ENCODE data around the gene LPXN.

The LPXN gene

GRCh38 chr11:58575377-58576020 is at the start of gene LPXN:
LPXN (minus strand) TSS chr11:58575856; CDS start chr11:58575772, 84 bp downstream.
- Histone ChIP-seq H3K9me3 (ENCODE audit: control insufficient read depth in 2 of 2, low read length in 2 of 2) (no peaks in the 10 kb centered on the region), H3K27ac (ENCODE audit: low read depth in 2 of 2, low read length in 2 of 2) (peak within 1 kb of the TSS; percentile 96 to 100), H3K4me3 (ENCODE audit: low read length in 2 of 2) (peak within 1 kb of the TSS; percentile 97 to 98), H3K36me3 (ENCODE audit: control insufficient read depth in 2 of 2, insufficient read depth in 2 of 2, low read length in 2 of 2) (no peaks in the 10 kb centered on the region), H3K27me3 (ENCODE audit: control insufficient read depth in 2 of 2, insufficient read depth in 2 of 2, low read length in 2 of 2) (no peaks in the 10 kb centered on the region), H3K9ac (ENCODE audit: low read depth in 1 of 2, low read length in 2 of 2) (peak within 1 kb of the TSS; percentile 99), H3K4me1 (ENCODE audit: control insufficient read depth in 2 of 2, insufficient read depth in 2 of 2, low read length in 2 of 2) (peaks cover 22 to 33% of the 10 kb centered on the region in 2 donors)

GRCh38 chr11:58625086-58625485 is 49.4 kb upstream of the LPXN start:
- Histone ChIP-seq H3K9ac (ENCODE audit: low read depth in 1 of 2, low read length in 2 of 2) (no peak overlapping the region), H3K9me3 (ENCODE audit: control insufficient read depth in 2 of 2, low read length in 2 of 2) (no peaks in the 10 kb centered on the region), H3K27ac (ENCODE audit: low read depth in 2 of 2, low read length in 2 of 2) (no peak overlapping the region), H3K27me3 (ENCODE audit: control insufficient read depth in 2 of 2, insufficient read depth in 2 of 2, low read length in 2 of 2) (no peaks in the 10 kb centered on the region), H3K4me3 (ENCODE audit: low read length in 2 of 2) (no peak overlapping the region), H3K4me1 (ENCODE audit: control insufficient read depth in 2 of 2, insufficient read depth in 2 of 2, low read length in 2 of 2) (no peaks in the 10 kb centered on the region), H3K36me3 (ENCODE audit: control insufficient read depth in 2 of 2, insufficient read depth in 2 of 2, low read length in 2 of 2) (peaks cover 31 to 39% of the 10 kb centered on the region in 2 donors)

- Histone ChIP-seq H3K4me1 (ENCODE audit: control insufficient read depth in 2 of 2, insufficient read depth in 2 of 2, low read length in 2 of 2) (no peaks in the 10 kb centered on the region), H3K9me3 (ENCODE audit: control insufficient read depth in 2 of 2, low read length in 2 of 2) (no peaks in the 10 kb centered on the region), H3K4me3 (ENCODE audit: low read length in 2 of 2) (no peak within 1 kb of the TSS), H3K27ac (ENCODE audit: low read depth in 2 of 2, low read length in 2 of 2) (no peak within 1 kb of the TSS), H3K36me3 (ENCODE audit: control insufficient read depth in 2 of 2, insufficient read depth in 2 of 2, low read length in 2 of 2) (peaks cover 48 to 63% of the 10 kb centered on the region in 2 donors), H3K27me3 (ENCODE audit: control insufficient read depth in 2 of 2, insufficient read depth in 2 of 2, low read length in 2 of 2) (no peaks in the 10 kb centered on the region), H3K9ac (ENCODE audit: low read depth in 1 of 2, low read length in 2 of 2) (no peak within 1 kb of the TSS)
These were observed 46.7 kb upstream of the LPXN start, which contains the start of gene CNTF for GRCh38 chr11:58622344-58622743. CNTF (plus strand) TSS chr11:58622665; CDS start chr11:58622753, 88 bp downstream.

- Histone ChIP-seq H3K36me3 (ENCODE audit: control insufficient read depth in 2 of 2, insufficient read depth in 2 of 2, low read length in 2 of 2) (peaks cover 54 to 68% of the 10 kb centered on the region in 2 donors), H3K9me3 (ENCODE audit: control insufficient read depth in 2 of 2, low read length in 2 of 2) (no peaks in the 10 kb centered on the region), H3K9ac (ENCODE audit: low read depth in 1 of 2, low read length in 2 of 2) (no peak overlapping the region), H3K27me3 (ENCODE audit: control insufficient read depth in 2 of 2, insufficient read depth in 2 of 2, low read length in 2 of 2) (no peaks in the 10 kb centered on the region), H3K27ac (ENCODE audit: low read depth in 2 of 2, low read length in 2 of 2) (no peak overlapping the region), H3K4me3 (ENCODE audit: low read length in 2 of 2) (no peak overlapping the region), H3K4me1 (ENCODE audit: control insufficient read depth in 2 of 2, insufficient read depth in 2 of 2, low read length in 2 of 2) (no peaks in the 10 kb centered on the region)
These were observed 46.1 kb upstream of the LPXN start for GRCh38 chr11:58621586-58622262.

GRCh38 chr11:58617976-58618557 is 42.4 kb upstream of the LPXN start:
- Histone ChIP-seq H3K4me1 (ENCODE audit: control insufficient read depth in 2 of 2, insufficient read depth in 2 of 2, low read length in 2 of 2) (no peaks in the 10 kb centered on the region), H3K27me3 (ENCODE audit: control insufficient read depth in 2 of 2, insufficient read depth in 2 of 2, low read length in 2 of 2) (no peaks in the 10 kb centered on the region), H3K4me3 (ENCODE audit: low read length in 2 of 2) (no peak overlapping the region), H3K9ac (ENCODE audit: low read depth in 1 of 2, low read length in 2 of 2) (no peak overlapping the region), H3K27ac (ENCODE audit: low read depth in 2 of 2, low read length in 2 of 2) (no peak overlapping the region), H3K36me3 (ENCODE audit: control insufficient read depth in 2 of 2, insufficient read depth in 2 of 2, low read length in 2 of 2) (peaks cover 68 to 81% of the 10 kb centered on the region in 2 donors), H3K9me3 (ENCODE audit: control insufficient read depth in 2 of 2, low read length in 2 of 2) (no peaks in the 10 kb centered on the region)

GRCh38 chr11:58616594-58616993 is 40.9 kb upstream of the LPXN start:
- Histone ChIP-seq H3K9ac (ENCODE audit: low read depth in 1 of 2, low read length in 2 of 2) (no peak overlapping the region), H3K4me3 (ENCODE audit: low read length in 2 of 2) (no peak overlapping the region), H3K4me1 (ENCODE audit: control insufficient read depth in 2 of 2, insufficient read depth in 2 of 2, low read length in 2 of 2) (no peaks in the 10 kb centered on the region), H3K36me3 (ENCODE audit: control insufficient read depth in 2 of 2, insufficient read depth in 2 of 2, low read length in 2 of 2) (peaks cover 72 to 85% of the 10 kb centered on the region in 2 donors), H3K27me3 (ENCODE audit: control insufficient read depth in 2 of 2, insufficient read depth in 2 of 2, low read length in 2 of 2) (no peaks in the 10 kb centered on the region), H3K9me3 (ENCODE audit: control insufficient read depth in 2 of 2, low read length in 2 of 2) (no peaks in the 10 kb centered on the region), H3K27ac (ENCODE audit: low read depth in 2 of 2, low read length in 2 of 2) (no peak overlapping the region)

GRCh38 chr11:58615559-58615958 is 39.9 kb upstream of the LPXN start:
- Histone ChIP-seq H3K9ac (ENCODE audit: low read depth in 1 of 2, low read length in 2 of 2) (no peak overlapping the region), H3K36me3 (ENCODE audit: control insufficient read depth in 2 of 2, insufficient read depth in 2 of 2, low read length in 2 of 2) (peaks cover 76 to 83% of the 10 kb centered on the region in 2 donors), H3K27me3 (ENCODE audit: control insufficient read depth in 2 of 2, insufficient read depth in 2 of 2, low read length in 2 of 2) (no peaks in the 10 kb centered on the region), H3K4me3 (ENCODE audit: low read length in 2 of 2) (no peak overlapping the region), H3K9me3 (ENCODE audit: control insufficient read depth in 2 of 2, low read length in 2 of 2) (no peaks in the 10 kb centered on the region), H3K4me1 (ENCODE audit: control insufficient read depth in 2 of 2, insufficient read depth in 2 of 2, low read length in 2 of 2) (no peaks in the 10 kb centered on the region), H3K27ac (ENCODE audit: low read depth in 2 of 2, low read length in 2 of 2) (no peak overlapping the region)

- H3K4me1 ChIP-seq (ENCODE audit: control insufficient read depth in 2 of 2, insufficient read depth in 2 of 2, low read length in 2 of 2) = no peaks in the 10 kb centered on the region
- no peaks in the 10 kb centered on the region for H3K27me3 ChIP-seq (ENCODE audit: control insufficient read depth in 2 of 2, insufficient read depth in 2 of 2, low read length in 2 of 2)
- no peak overlapping the region for H3K27ac ChIP-seq (ENCODE audit: low read depth in 2 of 2, low read length in 2 of 2)
- H3K9me3 ChIP-seq (ENCODE audit: control insufficient read depth in 2 of 2, low read length in 2 of 2) = no peaks in the 10 kb centered on the region
- no peak overlapping the region for H3K4me3 ChIP-seq (ENCODE audit: low read length in 2 of 2)
- no peak overlapping the region for H3K9ac ChIP-seq (ENCODE audit: low read depth in 1 of 2, low read length in 2 of 2)
- H3K36me3 ChIP-seq (ENCODE audit: control insufficient read depth in 2 of 2, insufficient read depth in 2 of 2, low read length in 2 of 2) = peaks cover 69 to 73% of the 10 kb centered on the region in 2 donors
These were observed 37.6 kb upstream of the LPXN start for GRCh38 chr11:58613228-58613627.

GRCh38 chr11:58609723-58610122 is 34.1 kb upstream of the LPXN start:
- no peak overlapping the region for H3K9ac ChIP-seq (ENCODE audit: low read depth in 1 of 2, low read length in 2 of 2)
- H3K27me3 ChIP-seq (ENCODE audit: control insufficient read depth in 2 of 2, insufficient read depth in 2 of 2, low read length in 2 of 2) = no peaks in the 10 kb centered on the region
- H3K4me1 ChIP-seq (ENCODE audit: control insufficient read depth in 2 of 2, insufficient read depth in 2 of 2, low read length in 2 of 2) = peaks cover 7 to 14% of the 10 kb centered on the region in 2 donors
- H3K4me3 ChIP-seq (ENCODE audit: low read length in 2 of 2) = no peak overlapping the region
- peaks cover 42% of the 10 kb centered on the region in 2 donors for H3K36me3 ChIP-seq (ENCODE audit: control insufficient read depth in 2 of 2, insufficient read depth in 2 of 2, low read length in 2 of 2)
- H3K27ac ChIP-seq (ENCODE audit: low read depth in 2 of 2, low read length in 2 of 2) = no peak overlapping the region
- no peaks in the 10 kb centered on the region for H3K9me3 ChIP-seq (ENCODE audit: control insufficient read depth in 2 of 2, low read length in 2 of 2)

GRCh38 chr11:58608331-58608730 is 32.7 kb upstream of the LPXN start:
- Histone ChIP-seq H3K27me3 (ENCODE audit: control insufficient read depth in 2 of 2, insufficient read depth in 2 of 2, low read length in 2 of 2) (no peaks in the 10 kb centered on the region), H3K36me3 (ENCODE audit: control insufficient read depth in 2 of 2, insufficient read depth in 2 of 2, low read length in 2 of 2) (peaks cover 29% of the 10 kb centered on the region in 2 donors), H3K4me1 (ENCODE audit: control insufficient read depth in 2 of 2, insufficient read depth in 2 of 2, low read length in 2 of 2) (peaks cover 7 to 14% of the 10 kb centered on the region in 2 donors), H3K9me3 (ENCODE audit: control insufficient read depth in 2 of 2, low read length in 2 of 2) (no peaks in the 10 kb centered on the region), H3K27ac (ENCODE audit: low read depth in 2 of 2, low read length in 2 of 2) (no peak overlapping the region), H3K4me3 (ENCODE audit: low read length in 2 of 2) (no peak overlapping the region), H3K9ac (ENCODE audit: low read depth in 1 of 2, low read length in 2 of 2) (no peak overlapping the region)
